Uterus (tissue), 2 donors: ENCODE data around the gene ZNF782.

Experiments used
- CTCF ChIP-seq, 4 experiments: fragments of 200-600 bp in 2 of 4; fragments of 450-650 bp in 2 of 4; sonication (generic) in 2 of 4; IDR thresholded peaks; one replicate each; pipeline ENCODE4 v1.5.1; 2016 to 2019; ENCODE audit warnings: antibody characterized with exemption in 4 of 4, mild to moderate bottlenecking in 2 of 4, moderate library complexity in 1 of 4
- POLR2A ChIP-seq, 2 donors: fragments of 450-650 bp; IDR thresholded peaks; one replicate each; pipeline ENCODE4 v1.6.1; 2016; ENCODE audit warnings: antibody characterized with exemption in 2 of 2, mild to moderate bottlenecking in 1 of 2, moderate library complexity in 1 of 2

GRCh38 chr9:96781552-96781951 lies 72.8 kb downstream of the ZNF782 start:
- TF ChIP-seq CTCF (IDR thresholded peaks at IDR 0.05) (no peak), POLR2A (IDR thresholded peaks at IDR 0.05) (no peak)
